Natural killer cell (primary cell): ENCODE measurements around the gene DIO3. TPM values are rescaled to one million over a fixed set of nuclear protein-coding genes. Genes with fewer than 3 reads are reported as not detected.

Experiments used
- ATAC-seq, 3 donors: fragments of 150-1000 bp in 2 of 3; fragments of 200-7000 bp in 1 of 3; cut with Tn5 transposase; 1 replicate in 1 of 3; 2 replicates in 2 of 3; pipeline ENCODE4 v1.10.0; 2021; ENCODE audit warnings: mild to moderate bottlenecking in 2 of 3, moderate library complexity in 2 of 3
- DNase-seq, 2 donors: peaks; one replicate each; pipeline versions ENCODE4 v3.0.0 to v3.0.0-alpha.2; 2013 to 2021; ENCODE audit warnings: mixed read lengths in 1 of 2
- H3K27ac ChIP-seq: one replicate; pipeline ENCODE4 v1.5.1; 2013; ENCODE audit warnings: mild to moderate bottlenecking, low read length
- H3K27me3 ChIP-seq: one replicate; pipeline ENCODE4 v1.6.1; 2013; ENCODE audit warnings: low read length; ENCODE audit not compliant: control insufficient read depth, insufficient read depth
- H3K36me3 ChIP-seq: one replicate; pipeline ENCODE4 v1.6.1; 2013; ENCODE audit warnings: low read length; ENCODE audit not compliant: control insufficient read depth, insufficient read depth
- H3K4me1 ChIP-seq: one replicate; pipeline ENCODE4 v1.6.1; 2013; ENCODE audit warnings: low read length; ENCODE audit not compliant: control insufficient read depth, insufficient read depth
- H3K4me3 ChIP-seq: one replicate; pipeline ENCODE4 v1.5.1; 2013; ENCODE audit warnings: low read length
- H3K9me3 ChIP-seq: one replicate; pipeline ENCODE4 v1.6.1; 2013; ENCODE audit warnings: low read length; ENCODE audit not compliant: control insufficient read depth, insufficient read depth
- H3K27ac Mint-ChIP-seq, 2 donors: one replicate each; pipeline ENCODE4 v1.8.0; 2022; ENCODE audit warnings: mild to moderate bottlenecking in 2 of 2, mixed read lengths in 2 of 2, moderate library complexity in 1 of 2
- H3K27me3 Mint-ChIP-seq, 2 donors: one replicate each; pipeline ENCODE4 v1.8.0; 2022; ENCODE audit warnings: low read depth in 2 of 2, mixed read lengths in 2 of 2
- H3K36me3 Mint-ChIP-seq: one replicate; pipeline ENCODE4 v1.8.0; 2022; ENCODE audit warnings: mixed read lengths
- H3K4me1 Mint-ChIP-seq, 2 donors: one replicate each; pipeline ENCODE4 v1.8.0; 2022; ENCODE audit warnings: mixed read lengths in 2 of 2
- H3K4me3 Mint-ChIP-seq: one replicate; pipeline ENCODE4 v1.8.0; 2022; ENCODE audit warnings: mild to moderate bottlenecking, moderate library complexity, mixed read lengths
- H3K9me3 Mint-ChIP-seq, 2 donors: one replicate each; pipeline ENCODE4 v1.8.0; 2022; ENCODE audit warnings: mixed read lengths in 2 of 2
- WGBS: methylation state at CpG from one replicate; pipeline ENCODE4 v1.1.7; 2013; ENCODE audit warnings: missing lambda C conversion rate; ENCODE audit not compliant: insufficient coverage; 5-methylcytosine and 5-hydroxymethylcytosine counted together
- intact Hi-C: fragments of 100-400 bp; cut with micrococcal nuclease; formaldehyde crosslinking; loops from one replicate; pipeline ENCODE4 v1.14.2; 2022
- total RNA-seq, 4 donors: library from RNA; stranded (reverse); fragments of 120-200 nt in 1 of 4; gene quantifications; one replicate each; pipeline versions ENCODE4 v1.2.3 to v1.2.4, GENCODE V29; 2013 to 2022
- TF ChIP-seq, protein P1 (sequence below): fragments of 200-600 bp; IDR thresholded peaks from one replicate; pipeline ENCODE4 v1.8.0; 2022; ENCODE audit warnings: antibody characterized with exemption

The DIO3 gene
- total RNA-seq, 3 donors from 2014 or later (not counting 1 experiment from before 2014, with no cell fraction given): not detected

DNA sequence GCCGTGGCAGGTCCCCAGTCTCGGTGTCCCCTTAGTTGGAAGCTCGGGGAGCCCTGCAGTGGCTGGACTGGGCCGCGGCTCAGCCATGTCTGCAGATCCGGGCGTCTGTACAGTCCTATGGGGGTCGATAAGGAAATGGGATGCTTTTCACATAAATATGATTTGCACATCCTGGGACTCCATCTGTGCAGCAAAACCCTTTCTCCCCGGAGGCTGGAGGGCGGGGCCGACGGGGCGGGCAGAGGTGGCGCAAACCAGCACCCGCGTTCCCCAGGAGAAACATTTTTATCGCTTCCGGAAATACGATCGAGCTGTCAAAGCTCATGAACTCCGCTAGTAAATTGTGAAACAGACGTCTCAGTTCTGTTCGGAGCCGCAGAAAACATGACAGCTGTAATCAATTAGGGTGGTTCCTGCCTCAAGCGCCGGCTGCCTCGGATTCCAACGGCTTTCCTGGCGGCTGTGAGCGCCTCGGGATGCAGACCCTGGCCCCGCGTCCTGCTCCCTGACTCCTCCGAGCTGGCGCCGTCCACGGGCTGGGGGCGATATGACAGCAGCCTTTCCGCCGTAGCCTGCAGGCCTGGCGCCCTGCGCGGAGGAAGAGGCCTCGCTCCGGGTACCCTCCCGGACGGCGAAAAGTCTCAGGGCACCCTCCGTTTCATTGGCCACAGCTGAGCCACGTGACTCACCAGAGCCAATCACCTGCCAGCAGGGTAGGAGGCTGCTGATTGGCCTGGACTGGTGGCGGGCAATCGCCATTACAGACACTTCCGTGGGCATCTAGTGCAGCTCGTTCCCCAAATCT, 23.0 kb downstream of the DIO3 start:
- ATAC-seq: peak in 1 of 3 donors; percentile 51
- H3K4me3 ChIP-seq: no peak overlapping the region
- peaks cover 10% of the 10 kb centered on the region in 2 donors for H3K27me3 Mint-ChIP-seq
- H3K27me3 ChIP-seq: no peaks in the 10 kb centered on the region
- no peaks in the 10 kb centered on the region for H3K4me1 ChIP-seq
- WGBS: 90% methylated on average over 54 of the region's 54 CpGs
- H3K9me3 ChIP-seq: no peaks in the 10 kb centered on the region
- no peaks in the 10 kb centered on the region for H3K36me3 ChIP-seq
- peak overlapping the region; percentile 28 for H3K4me3 Mint-ChIP-seq
- no peaks in the 10 kb centered on the region for H3K36me3 Mint-ChIP-seq
- no peaks in the 10 kb centered on the region for H3K4me1 Mint-ChIP-seq
- DNase-seq: no peak
- TF ChIP-seq, protein P1, sequence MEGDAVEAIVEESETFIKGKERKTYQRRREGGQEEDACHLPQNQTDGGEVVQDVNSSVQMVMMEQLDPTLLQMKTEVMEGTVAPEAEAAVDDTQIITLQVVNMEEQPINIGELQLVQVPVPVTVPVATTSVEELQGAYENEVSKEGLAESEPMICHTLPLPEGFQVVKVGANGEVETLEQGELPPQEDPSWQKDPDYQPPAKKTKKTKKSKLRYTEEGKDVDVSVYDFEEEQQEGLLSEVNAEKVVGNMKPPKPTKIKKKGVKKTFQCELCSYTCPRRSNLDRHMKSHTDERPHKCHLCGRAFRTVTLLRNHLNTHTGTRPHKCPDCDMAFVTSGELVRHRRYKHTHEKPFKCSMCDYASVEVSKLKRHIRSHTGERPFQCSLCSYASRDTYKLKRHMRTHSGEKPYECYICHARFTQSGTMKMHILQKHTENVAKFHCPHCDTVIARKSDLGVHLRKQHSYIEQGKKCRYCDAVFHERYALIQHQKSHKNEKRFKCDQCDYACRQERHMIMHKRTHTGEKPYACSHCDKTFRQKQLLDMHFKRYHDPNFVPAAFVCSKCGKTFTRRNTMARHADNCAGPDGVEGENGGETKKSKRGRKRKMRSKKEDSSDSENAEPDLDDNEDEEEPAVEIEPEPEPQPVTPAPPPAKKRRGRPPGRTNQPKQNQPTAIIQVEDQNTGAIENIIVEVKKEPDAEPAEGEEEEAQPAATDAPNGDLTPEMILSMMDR: no peak
- no peak overlapping the region for H3K27ac ChIP-seq
- no peak overlapping the region for H3K27ac Mint-ChIP-seq
- intact Hi-C loops: no loop called here
- no peaks in the 10 kb centered on the region for H3K9me3 Mint-ChIP-seq

DNA sequence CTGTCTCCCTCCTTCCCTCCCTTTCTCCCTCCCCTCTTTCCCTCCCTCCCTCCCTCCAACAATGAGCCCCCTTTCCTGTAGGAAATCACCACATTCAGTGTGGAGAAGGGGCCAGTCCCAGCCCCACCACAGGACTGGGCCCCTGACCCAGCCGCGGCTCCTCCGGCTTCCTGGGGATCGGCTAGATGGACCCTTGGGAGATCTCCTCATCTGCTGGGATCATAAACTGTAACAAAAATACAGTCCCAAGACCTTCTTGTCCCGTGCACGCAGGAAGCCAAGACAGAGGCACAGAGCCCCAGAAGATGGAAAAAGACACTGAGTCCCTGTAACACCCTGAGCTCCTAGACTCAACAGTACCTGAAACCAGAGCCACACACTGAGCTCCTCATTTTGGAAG, 23.9 kb downstream of the DIO3 start:
- Histone ChIP-seq H3K27ac (no peak overlapping the region), H3K4me1 (no peaks in the 10 kb centered on the region), H3K36me3 (no peaks in the 10 kb centered on the region), H3K27me3 (no peaks in the 10 kb centered on the region), H3K4me3 (no peak overlapping the region), H3K9me3 (no peaks in the 10 kb centered on the region)
- Mint-ChIP-seq H3K9me3 (no peaks in the 10 kb centered on the region), H3K4me3 (no peak overlapping the region), H3K4me1 (no peaks in the 10 kb centered on the region), H3K27ac (no peak overlapping the region), H3K27me3 (peaks cover 10% of the 10 kb centered on the region in 2 donors), H3K36me3 (no peaks in the 10 kb centered on the region)
- 94% methylated on average over 6 of the region's 6 CpGs for WGBS
- TF ChIP-seq, protein P1: no peak
- intact Hi-C loops: no loop called here
- DNase-seq: no peak
- no peak for ATAC-seq

DNA sequence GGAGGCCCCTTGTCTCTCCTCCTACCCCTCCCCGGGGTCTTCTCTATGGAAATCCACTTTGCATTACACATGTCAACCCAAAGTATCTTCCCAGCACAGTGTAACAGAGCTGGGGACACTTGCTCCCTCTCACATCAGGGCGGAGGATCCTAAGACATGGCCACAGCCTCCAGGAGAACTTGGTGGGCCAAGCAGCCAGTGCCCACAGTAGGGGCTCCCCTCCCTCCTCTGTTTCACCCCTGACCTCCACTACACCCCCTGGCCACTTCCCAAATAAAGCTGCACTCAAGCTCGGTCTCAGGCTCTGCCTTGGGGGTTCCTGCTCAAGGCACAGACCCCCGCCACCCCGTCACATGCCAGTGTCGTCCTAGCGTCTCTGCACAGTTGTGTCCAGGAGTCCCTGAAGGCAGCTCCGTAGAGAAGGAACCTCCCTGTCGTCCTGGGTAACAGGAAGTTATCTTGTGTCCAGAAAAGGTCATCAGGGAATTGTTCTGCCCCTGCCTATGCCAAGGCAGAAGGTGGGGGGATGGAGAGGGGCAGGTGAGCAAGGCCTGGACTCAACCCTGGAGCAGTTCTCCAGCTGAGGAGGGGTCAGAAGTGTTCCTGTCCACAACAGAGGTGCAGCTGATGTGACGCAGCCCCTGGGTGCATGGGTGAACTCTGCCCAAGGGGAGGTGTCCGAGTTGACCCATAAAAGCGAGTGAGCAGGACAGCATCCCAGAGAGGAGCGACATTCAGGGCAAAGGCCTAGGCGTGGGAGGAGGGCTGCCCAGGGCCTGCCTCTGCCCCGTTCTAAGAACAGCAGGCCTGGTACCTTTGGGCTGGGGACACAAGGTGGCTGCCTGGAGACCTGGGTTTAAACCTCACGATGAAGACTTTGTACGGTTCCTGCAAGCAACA, 25.5 kb downstream of the DIO3 start:
- H3K4me3 ChIP-seq: no peak overlapping the region
- H3K9me3 Mint-ChIP-seq: no peaks in the 10 kb centered on the region
- H3K36me3 Mint-ChIP-seq: no peaks in the 10 kb centered on the region
- H3K27ac ChIP-seq: no peak overlapping the region
- H3K9me3 ChIP-seq: no peaks in the 10 kb centered on the region
- ATAC-seq (no peak), DNase-seq (no peak)
- no peaks in the 10 kb centered on the region for H3K36me3 ChIP-seq
- H3K27me3 Mint-ChIP-seq: peaks cover 0 to 3% of the 10 kb centered on the region in 2 donors
- 85% methylated on average over 17 of the region's 17 CpGs for WGBS
- H3K4me1 ChIP-seq: no peaks in the 10 kb centered on the region
- TF ChIP-seq, protein P1: no peak
- H3K4me1 Mint-ChIP-seq: peaks cover 0 to 4% of the 10 kb centered on the region in 2 donors
- H3K27ac Mint-ChIP-seq: no peak overlapping the region
- H3K4me3 Mint-ChIP-seq: no peak overlapping the region
- H3K27me3 ChIP-seq: no peaks in the 10 kb centered on the region
- intact Hi-C loops: no loop called here
